ENCODE data around the gene AHNAK. TPM values are rescaled to one million over a fixed set of nuclear protein-coding genes. Genes with fewer than 3 reads are reported as not detected.
A peak's percentile ranks its signal among the peaks of the same experiment; 100 is the strongest.

AHNAK gene
- total RNA-seq, 4 donors from 2014 or later = 571 to 1,016 (median 697) TPM

DNA sequence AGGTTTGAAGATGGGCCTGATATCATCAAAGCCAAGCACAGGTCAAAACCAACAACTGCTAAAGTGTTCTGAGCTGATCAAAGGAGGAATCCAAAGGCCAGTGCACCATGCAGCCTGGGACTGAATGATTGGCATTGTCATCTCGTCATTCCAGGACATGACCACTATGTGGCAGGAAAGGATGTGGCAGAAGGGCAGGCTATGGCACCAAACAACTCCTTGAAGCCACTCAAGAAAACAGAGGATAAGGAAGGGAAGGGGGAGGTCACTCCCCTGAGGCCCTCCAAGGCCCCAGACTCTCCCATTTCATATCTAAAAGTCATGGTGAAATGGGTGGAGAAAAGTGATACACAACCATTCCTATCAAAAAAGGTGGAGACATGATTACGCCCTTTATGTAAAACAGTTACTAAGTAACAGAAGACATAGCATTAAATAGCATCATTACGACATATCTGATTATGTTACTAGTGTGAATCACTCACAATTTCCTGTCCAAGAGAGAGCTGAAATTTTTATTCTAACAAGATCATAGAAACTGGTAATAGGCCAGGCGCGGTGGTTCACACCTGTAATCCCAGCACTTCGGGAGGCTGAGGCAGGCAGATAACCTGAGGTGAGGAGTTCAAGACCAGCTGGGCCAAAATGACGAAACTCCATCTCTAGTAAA, 49.3 kb downstream of the AHNAK start:
- DNase-seq = peak in 2 of 3 donors; percentile 66 to 81
- no peaks in the 10 kb centered on the region for H3K36me3 ChIP-seq
- no peaks in the 10 kb centered on the region for H3K27me3 ChIP-seq
- peak in 5 of 6 experiments; percentile 5 to 90 (median 78) for TF ChIP-seq CTCF (IDR thresholded peaks at IDR 0.05)
- peak in 1 of 2 donors; percentile 12 for TF ChIP-seq POLR2A (IDR thresholded peaks at IDR 0.05)
- peak overlapping the region in 3 of 4 donors; percentile 39 to 79 (median 74) for H3K27ac ChIP-seq
- no peak overlapping the region for H3K4me3 ChIP-seq
- no peaks in the 10 kb centered on the region for H3K9me3 ChIP-seq
- H3K4me1 ChIP-seq = peaks cover 0 to 24% (median 0%) of the 10 kb centered on the region in 4 donors

DNA sequence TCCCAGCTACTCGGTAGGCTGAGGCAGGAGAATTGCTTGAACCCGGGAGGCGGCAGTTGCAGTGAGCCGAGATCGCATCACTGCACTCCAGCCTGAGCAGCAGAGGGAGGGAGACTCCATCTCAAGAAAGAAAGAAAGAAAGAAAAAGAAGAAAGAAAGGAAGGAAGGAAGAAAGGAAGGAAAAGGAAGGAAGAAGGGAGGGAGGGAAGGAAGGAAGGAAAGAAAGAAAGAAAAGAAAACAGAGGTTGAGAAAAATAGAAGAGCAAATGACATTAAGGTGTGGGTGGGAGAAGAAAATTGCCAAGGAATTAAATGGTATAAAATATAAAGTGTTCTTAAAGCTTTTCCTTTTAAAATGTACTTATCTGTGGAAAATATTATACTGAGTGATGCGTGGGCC, 49.9 kb downstream of the AHNAK start:
- peak overlapping the region in 2 of 4 donors; percentile 74 to 79 for H3K27ac ChIP-seq

GRCh38 chr11:62494246-62494645, 52.4 kb downstream of the AHNAK start:
- no peak for TF ChIP-seq CTCF (IDR thresholded peaks at IDR 0.05)
- TF ChIP-seq POLR2A (IDR thresholded peaks at IDR 0.05) = no peak
- Histone ChIP-seq H3K4me1 (peaks cover 0 to 4% (median 0%) of the 10 kb centered on the region in 4 donors), H3K27ac (no peak overlapping the region), H3K27me3 (no peaks in the 10 kb centered on the region), H3K4me3 (no peak overlapping the region), H3K9me3 (no peaks in the 10 kb centered on the region), H3K36me3 (no peaks in the 10 kb centered on the region)
- no peak for DNase-seq

More for the DNA sequence above, 49.9 kb downstream of the AHNAK start:
- Histone ChIP-seq H3K27me3 (no peaks in the 10 kb centered on the region), H3K36me3 (no peaks in the 10 kb centered on the region), H3K9me3 (no peaks in the 10 kb centered on the region), H3K4me1 (peaks cover 0 to 18% (median 0%) of the 10 kb centered on the region in 4 donors), H3K4me3 (no peak overlapping the region)
- no peak for TF ChIP-seq CTCF (IDR thresholded peaks at IDR 0.05)
- no peak for TF ChIP-seq POLR2A (IDR thresholded peaks at IDR 0.05)
- no peak for DNase-seq

GRCh38 chr11:62493801-62494200, 52.8 kb downstream of the AHNAK start:
- H3K4me1 ChIP-seq = no peaks in the 10 kb centered on the region
- no peak for TF ChIP-seq POLR2A (IDR thresholded peaks at IDR 0.05)
- TF ChIP-seq CTCF (IDR thresholded peaks at IDR 0.05) = no peak
- H3K36me3 ChIP-seq = no peaks in the 10 kb centered on the region
- no peak overlapping the region for H3K4me3 ChIP-seq
- no peaks in the 10 kb centered on the region for H3K9me3 ChIP-seq
- no peak for DNase-seq
- H3K27ac ChIP-seq = no peak overlapping the region
- H3K27me3 ChIP-seq = no peaks in the 10 kb centered on the region

- Histone ChIP-seq H3K36me3 (no peaks in the 10 kb centered on the region), H3K4me3 (no peak overlapping the region), H3K9me3 (no peaks in the 10 kb centered on the region), H3K27ac (no peak overlapping the region), H3K27me3 (no peaks in the 10 kb centered on the region), H3K4me1 (no peaks in the 10 kb centered on the region)
- TF ChIP-seq CTCF (IDR thresholded peaks at IDR 0.05) (no peak), POLR2A (IDR thresholded peaks at IDR 0.05) (no peak)
- DNase-seq = no peak
Measured at GRCh38 chr11:62492586-62492985, 54.0 kb downstream of the AHNAK start.

Measured in Peyer's patch (tissue), 4 donors.